Activated CD8-positive, alpha-beta memory T cell treated with anti-CD3 and anti-CD28 coated beads for 4 hours (primary cell): ENCODE results near the gene CEP70.
"Not testable (repeated sequence)": the region's sequence is repeated elsewhere in the genome, so short reads cannot be mapped to it uniquely, and the experiment has no call there.

Source experiments
- DNase-seq, 2 donors: peaks; one replicate each; pipeline ENCODE4 v3.0.0-alpha.2; 2020; ENCODE audit warnings: low read depth in 2 of 2

The CEP70 gene

DNA sequence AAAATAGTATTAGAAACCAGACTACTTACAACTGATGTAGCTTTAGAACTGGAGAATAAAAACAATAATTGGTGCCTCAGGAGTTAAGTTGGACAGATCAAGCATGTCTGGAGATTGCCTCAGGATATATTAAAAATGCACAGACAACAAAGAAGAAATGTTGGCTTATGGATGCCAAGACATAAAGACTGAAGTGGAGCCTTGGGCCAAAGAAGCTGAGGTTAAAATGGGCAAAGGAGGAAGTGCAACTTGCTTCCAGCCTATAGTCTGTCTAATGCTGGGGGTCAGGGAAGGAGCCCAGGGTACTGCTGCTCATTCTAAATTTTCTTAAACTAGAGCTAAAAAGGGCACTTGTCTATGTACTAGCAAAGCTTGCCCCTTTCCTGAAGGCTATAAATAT, 82.1 kb downstream of the CEP70 start:
- no peak for DNase-seq

GRCh38 chr3:138509586-138509985, 84.5 kb downstream of the CEP70 start:
- no peak for DNase-seq

DNA sequence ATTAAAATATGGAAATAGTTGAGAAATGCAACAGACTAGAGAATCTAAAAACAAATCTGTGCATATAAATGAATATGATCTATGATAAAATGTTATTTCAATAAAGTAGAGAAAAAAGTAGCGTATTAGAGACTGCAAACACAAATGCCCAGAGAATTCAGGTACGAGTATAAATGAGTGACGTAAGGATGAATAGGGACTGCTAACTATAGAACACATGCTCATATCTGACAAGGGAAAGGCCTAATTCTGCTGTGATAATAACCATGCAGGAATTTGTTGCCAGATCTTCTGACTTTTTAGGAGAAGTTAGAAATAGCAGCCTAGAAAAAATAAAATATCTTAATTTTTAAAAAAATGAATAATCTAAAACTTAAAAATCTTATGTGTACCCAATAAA, 86.5 kb downstream of the CEP70 start:
- DNase-seq: no peak

DNA sequence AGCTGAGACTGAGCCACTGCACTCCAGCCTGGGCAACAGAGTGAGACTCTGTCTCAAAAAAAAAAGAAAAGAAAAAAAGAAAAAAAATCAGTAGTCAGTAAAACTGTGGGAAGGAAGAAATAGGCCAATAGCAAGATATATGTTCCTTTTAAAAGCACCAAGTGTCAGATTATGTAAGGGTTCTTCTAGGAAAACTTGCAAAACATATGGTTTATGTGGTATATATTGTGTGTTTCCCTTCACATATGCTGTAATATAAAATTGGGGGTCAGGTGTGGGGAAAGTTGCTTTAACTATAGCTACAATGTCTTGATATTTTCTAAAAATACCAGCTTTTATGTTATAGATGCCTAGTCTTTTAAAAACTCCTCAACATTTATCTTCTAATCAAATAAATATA, 95.1 kb downstream of the CEP70 start:
- DNase-seq: no peak

- DNase-seq: no peak
Measured at GRCh38 chr3:138497851-138498250, 96.2 kb downstream of the CEP70 start.

- no peak for DNase-seq
Measured at GRCh38 chr3:138497021-138497420, 97.0 kb downstream of the CEP70 start.

GRCh38 chr3:138496436-138496835, 97.6 kb downstream of the CEP70 start:
- DNase-seq: no peak

DNA sequence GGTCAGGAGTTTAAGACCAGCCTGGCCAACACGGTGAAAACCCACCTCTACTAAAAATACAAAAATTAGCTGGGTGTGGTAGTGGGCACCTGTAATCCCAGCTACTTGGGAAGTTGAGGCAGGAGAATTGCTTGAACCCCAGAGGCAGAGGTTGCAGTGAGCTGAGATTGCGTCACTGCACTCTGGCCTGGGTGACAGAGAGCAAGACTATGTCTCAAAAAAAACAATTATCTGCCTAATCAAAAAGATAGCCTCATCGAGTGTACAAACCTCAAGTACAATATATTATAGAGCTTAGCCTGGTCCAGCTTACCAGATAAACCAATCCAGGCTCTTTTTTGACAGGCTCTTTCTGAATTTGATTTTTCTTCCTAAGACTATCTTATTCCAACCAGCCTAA, 98.4 kb downstream of the CEP70 start:
- DNase-seq: not testable (repeated sequence)

DNA sequence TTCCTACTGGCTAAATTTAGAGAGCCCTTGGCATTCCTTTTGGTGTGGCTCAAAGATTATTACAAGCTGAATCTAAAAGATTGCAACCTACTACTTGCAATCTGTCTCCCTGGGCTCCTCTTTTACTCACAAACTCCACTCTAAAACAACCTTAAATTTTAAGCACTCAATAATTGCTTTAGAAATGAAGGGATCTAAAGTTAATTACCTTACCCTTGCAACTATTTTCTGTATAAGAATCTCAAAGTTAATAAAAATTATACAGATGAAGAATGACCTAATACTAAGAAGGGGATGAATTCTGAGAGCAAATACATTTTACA, 99.5 kb downstream of the CEP70 start:
- no peak for DNase-seq

DNA sequence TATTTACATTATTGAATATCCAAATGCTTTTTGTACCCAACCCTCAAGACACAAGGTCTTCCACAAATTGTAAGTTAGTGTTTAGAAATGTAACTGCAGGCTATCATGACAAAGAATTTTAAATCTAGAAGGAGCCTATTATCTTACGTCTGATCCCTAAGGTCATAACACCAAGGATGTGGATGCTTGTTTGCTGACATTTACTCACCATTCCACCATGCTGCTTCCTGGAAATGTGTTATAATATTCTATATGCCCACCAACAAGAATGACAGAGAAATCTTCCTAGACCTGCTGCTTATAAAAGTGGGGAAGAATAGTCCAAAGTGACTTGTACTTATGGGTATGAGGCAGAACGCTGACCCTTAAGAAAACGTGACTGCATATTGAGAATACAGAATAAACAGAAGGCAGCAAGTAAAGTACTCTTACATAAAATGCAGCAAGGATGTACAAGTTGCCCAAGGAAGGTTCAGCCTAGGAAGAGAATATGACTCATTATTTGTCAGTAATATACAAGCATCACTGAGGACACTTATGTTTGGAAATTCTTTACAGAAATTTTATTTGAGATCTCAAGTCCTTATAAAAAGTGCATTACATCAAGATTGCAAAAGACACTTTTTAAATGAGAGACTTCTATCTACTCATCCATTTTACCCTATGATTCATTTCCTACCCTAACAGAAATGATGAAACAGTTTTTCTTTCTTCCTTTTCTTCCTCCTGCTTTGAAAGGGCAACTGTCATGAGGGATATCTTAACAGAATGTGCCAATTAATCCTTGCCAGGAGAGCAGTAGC, 100.1 kb downstream of the CEP70 start:
- no peak for DNase-seq

DNA sequence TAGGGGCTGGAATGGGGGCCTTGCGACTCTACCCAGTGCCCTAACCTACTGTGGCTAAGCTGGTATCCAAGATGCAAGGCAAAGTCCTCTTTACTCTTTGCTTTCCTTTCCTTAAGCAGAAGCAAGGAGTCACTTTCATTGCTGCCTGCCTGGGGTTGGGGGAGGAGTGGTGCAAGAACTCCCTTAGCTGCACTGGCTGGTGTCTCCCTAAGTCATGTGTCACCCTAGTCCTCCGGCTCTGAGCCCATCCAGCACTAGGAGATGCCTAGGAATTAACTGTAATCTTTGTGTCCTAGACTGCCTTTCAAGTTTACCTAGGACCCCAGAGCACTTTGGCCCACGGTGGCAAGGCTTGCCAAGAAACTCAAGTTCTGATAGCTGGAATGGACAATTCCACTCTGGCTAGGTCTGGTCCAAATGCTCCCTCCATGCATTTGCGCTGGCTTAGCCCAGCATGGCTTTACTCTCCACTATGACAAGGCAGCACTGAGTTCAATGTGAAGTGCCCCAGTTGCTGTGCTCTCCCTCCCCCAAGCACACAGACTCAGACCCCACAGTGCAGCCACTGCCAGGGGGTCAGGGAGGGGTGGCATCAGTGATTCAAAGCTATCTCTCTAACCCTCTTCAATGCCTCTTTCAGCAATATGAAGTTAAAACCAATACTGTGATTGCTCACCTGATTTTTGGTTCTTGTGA, 100.9 kb downstream of the CEP70 start:
- no peak for DNase-seq

GRCh38 chr3:138491971-138492370, 102.1 kb downstream of the CEP70 start:
- no peak for DNase-seq

GRCh38 chr3:138486580-138486979, 107.5 kb downstream of the CEP70 start:
- DNase-seq: not testable (repeated sequence)

DNA sequence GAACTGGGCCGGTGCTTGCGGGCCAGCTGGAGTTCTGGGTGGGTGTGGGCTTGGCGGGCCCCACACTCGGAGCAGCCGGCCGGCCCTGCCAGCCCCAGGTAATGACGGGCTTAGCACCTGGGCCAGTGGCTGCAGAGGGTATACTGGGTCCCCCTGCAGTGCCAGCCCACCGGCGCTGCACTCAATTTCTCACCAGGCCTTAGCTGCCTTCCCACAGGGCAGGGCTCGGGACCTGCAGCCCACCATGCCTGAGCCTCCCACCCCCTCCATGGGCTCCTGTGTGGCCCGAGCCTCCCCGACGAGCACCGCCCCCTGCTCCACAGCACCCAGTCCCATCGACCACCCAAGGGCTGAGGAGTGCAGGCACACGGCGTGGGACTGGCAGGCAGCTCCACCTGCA, 109.4 kb downstream of the CEP70 start:
- DNase-seq: not testable (repeated sequence)

DNA sequence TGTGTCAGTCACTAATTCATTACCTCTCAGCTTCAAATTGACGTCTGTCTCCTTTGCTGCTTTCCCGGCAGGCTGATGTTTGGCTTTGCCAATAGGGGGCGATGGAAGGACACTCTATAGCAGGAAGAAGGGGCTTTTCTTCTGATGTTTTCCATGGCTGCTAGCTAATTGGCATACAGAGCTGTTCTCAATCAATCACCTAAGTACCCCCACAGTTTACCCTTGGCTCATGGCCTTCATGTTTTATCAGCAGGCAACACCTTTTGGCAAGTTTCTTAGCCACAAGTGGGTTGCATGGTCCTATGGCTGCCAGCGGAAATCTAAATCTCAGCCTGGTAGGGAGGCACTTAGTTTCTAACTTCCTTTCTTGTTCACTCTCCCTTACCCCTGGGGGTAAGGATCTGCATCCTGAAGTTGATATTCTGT, 114.6 kb downstream of the CEP70 start:
- DNase-seq: no peak

GRCh38 chr3:138477801-138478200, 116.3 kb downstream of the CEP70 start:
- DNase-seq: no peak

GRCh38 chr3:138477120-138477519, 116.9 kb downstream of the CEP70 start:
- no peak for DNase-seq

DNA sequence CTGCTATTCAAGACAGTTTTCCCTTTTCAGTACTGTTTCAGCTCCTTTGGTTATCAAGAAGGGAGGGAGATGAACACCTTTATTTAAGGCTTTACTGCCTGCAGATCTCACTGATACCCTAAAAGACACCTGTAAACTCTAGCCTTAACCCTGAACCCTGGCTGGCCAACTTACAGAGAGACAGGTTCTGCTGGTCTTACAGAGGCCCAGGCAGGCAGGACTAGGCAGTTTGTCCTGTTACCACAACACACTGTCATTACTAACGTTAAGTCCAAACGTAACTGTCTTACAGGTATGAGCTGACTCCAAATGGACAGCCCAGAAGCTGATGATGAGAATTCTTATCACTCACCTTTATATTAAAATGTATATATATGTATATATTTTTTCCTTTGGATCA, 117.5 kb downstream of the CEP70 start:
- DNase-seq: no peak

DNA sequence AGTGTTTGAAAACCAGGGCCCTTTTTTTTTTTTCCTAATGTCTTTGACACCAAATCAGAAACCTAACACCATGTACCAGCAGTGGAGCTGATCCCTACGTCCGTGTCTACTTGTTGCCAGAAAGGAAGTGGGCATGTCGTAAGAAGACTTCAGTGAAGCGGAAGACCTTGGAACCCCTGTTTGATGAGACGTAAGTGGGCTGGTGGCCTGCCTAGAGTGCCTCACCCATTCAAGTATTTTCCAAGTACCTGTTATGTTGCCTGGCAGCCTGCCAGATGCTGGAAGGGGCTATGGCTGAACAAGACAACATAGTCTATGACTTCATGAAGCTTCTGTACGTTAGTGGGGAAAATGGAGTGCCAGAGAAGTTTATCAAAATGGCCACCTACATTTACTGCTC, 119.9 kb downstream of the CEP70 start:
- no peak for DNase-seq

DNA sequence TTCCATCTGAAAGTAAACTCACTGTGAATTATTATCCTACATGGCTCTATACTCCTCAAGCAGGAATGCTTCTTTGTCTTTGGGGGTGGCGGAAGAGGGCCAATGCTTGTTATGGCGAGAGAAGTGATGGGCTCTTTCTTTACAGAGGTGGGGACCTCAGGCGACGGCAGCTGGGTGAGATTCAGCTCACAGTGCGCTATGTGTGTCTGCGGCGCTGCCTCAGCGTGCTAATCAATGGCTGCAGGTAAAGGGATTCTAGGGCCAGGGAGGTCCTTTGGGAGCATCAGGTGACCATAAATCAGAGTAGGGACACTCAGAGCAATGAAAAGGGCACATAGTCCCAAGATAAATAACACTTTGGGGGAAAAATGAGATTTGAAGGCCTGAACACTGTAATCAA, 120.7 kb downstream of the CEP70 start:
- no peak for DNase-seq

- DNase-seq: no peak
Measured at GRCh38 chr3:138472141-138472825, 121.8 kb downstream of the CEP70 start.

DNA sequence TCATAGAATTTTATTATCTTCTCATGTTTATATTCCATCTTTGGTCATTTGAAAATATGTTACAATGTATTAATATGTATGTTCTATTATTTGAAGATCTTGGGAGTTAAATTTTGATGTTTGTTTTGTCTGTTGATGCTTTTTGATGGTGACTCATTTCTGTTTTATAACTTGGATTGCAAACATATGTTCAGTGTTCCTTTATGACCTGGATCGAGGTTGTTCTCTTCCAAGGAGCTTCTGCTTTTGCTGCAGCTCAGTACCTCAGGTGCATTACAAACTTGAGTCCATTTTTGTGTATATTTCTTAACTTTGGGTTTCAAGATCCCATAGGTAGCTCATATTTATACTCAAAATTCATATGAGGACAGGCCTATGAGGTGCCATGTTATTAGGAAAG, 122.6 kb downstream of the CEP70 start:
- DNase-seq: no peak

- no peak for DNase-seq
Measured at GRCh38 chr3:138470687-138471086, 123.4 kb downstream of the CEP70 start.
